HG03432 (cell line): ENCODE data around the gene MACIR.

Experiments
- ATAC-seq: cut with Tn5 transposase; IDR thresholded peaks from one replicate; pipeline ENCODE4 v1.9.1; 2021; ENCODE audit warnings: mild to moderate bottlenecking, moderate library complexity; ENCODE audit not compliant: unreplicated experiment

MACIR gene

DNA sequence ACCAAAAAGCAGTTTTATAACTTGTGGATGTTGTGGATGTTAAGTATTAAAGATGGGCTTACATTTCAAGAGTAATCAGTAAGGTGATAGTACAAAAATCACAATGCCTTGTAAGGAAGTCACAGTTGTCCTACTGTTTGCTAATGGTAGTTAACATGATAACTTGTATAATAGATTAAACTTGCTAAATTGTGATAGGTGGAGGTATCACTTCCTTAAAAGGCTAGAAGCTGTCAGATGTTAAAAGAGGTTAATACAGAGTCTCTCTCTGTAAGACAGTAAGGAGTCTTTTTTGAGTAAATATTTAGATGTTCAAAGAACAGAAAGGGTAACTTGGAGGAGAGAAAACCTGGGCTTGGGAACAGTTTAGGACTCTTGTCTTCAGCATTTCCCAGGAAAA, 14.2 kb upstream of the MACIR start:
- no peak for ATAC-seq

DNA sequence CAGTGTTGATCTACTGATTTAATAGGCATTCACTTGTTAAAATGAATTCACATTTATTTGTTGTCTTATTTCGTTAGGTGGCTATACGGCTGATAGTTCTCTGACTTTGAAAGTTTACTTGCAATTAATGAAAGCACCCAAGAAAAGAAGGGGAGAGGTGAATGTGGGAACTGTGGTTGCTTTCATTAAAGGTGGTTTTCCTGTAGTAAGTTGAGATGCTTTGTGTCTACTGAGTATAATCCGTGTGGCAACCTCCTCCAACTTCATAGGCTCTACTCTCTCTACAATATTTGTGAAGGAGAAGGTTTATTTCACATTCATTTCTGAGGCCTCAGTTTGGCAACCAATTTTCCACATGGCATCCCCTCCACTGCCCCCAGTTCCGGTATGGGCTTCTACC, 12.8 kb upstream of the MACIR start:
- ATAC-seq, result no peak

DNA sequence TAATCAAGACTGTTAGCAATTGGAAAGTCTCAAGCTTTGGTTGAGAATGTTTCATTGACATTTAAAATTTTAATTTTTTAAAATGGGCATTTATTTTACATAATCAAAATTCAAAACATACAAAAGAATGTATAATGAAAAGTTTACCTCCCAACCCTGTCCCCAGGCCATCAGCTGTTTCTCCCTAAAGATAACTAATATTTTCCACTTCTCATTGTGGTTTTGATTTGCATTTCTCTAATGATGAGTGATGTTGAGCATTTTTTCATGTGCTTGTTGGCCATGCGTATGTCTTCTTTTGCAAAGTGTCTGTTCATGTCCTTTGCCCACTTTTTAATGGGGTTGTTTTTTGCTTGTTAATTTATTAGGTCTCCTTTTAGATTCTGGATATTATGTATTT, 11.4 kb upstream of the MACIR start:
- ATAC-seq, result no peak

DNA sequence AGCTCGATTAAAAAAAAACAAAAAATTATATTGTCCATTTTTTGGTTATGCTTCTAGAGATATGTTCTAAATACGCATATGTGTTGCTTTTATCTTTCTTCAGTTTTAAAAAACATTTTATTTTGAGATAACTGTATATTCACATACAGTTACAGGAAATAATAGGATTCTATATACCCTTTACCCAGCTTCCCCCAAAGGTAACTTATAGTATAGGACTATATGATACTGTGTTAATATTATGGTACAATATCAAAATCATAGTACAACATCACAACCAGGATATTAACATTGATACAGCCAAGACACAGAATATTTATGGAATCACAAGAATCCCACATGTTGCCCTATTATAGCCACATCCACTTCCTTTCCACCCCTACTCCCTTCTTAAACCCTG, 9.5 kb upstream of the MACIR start:
- ATAC-seq, result no peak

DNA sequence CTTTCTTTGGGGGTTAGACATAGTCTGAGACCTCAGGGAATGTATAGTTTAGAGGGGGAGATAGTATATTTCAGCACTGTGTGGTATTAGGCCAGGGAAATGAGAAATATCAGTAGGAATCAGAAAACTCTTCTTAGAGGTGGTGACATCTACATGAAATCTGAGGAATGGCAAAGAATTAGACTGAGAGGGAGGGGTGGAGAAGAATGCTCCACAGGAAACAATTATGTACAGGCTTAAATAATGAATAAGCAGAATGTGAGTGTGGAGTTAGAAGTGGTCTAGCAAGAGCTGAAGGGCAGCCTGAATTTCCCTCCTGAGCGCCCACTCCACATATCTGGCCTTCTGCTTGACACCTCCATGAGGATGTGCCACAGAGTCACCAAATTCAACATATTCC, 3.6 kb upstream of the MACIR start:
- ATAC-seq, result no peak

DNA sequence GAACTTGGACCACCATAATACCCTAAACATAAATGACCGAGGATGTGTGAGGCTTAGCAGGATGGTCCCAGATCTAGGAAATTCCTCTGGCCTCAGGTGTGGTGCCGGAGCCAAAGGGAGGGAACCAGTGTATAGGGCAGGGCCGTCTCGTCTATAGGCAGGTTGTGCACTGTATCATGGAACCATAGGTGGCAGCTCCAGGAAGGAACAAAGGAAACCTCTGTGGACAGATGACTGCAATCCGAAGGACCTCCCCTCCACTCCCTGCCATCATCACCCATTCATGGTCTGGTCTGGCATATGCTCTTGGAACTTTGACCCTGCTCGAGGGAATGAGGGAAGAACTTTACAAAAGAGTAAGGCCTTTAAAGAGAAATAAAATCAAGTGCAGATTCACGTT, 2.9 kb upstream of the MACIR start:
- no peak for ATAC-seq

DNA sequence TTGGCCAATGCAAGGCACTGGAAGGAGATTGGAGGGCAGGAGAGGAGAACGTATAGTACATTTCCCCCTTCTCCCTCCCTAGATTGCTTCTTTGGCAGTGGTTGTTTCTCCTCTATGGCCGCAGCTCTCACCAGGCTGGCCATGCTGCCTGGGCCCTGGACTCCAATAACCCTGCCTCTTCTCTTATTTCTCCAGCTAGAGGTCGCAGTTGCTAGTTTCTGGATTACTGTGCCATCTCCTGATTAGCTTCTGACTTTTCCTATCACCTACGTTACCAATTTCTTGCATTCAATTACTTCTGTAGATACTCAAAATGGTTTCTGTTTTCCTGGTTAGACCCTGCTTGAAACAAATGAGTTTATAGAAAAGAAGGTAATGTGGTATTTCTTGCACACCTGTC, 2.4 kb upstream of the MACIR start:
- ATAC-seq, result no peak

DNA sequence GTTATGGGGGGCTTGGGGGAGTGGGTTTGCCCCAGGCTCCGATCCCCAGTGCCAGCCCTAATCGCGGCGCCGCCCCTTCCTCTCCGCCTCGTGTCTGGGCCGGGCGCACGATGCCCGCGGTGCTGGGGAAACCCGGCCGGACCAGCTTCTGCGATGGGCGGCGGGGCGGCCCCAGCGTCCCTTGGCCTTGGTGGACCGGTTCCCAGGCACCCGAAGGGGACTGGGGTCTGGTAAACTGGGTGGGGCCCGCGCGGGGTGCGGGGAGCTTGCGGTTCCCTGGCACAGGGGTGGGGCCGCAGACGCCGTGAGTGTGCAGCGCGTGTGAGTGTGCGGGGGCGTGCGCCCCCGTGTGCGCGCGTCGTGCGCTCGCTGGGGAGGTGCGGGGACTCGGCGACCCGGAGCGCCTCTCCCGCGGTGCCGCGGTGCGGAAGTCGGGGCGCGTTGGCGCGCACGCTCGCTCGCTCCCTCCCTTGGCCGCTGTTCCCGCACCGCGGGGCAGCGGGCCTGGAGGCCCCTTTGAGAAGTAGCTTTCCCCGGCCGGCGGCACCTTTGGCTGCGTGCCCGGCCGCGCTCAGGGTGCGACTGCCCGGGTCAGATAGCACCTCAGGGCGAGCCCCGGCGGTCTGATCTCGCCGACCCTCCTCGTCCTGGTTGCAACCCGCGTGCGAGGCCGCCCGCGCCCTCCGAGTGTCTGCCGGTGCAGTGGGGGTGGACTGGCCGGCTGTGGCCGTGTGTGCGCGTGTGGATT, 568 bp downstream of the MACIR start:
- ATAC-seq, result peak; percentile 47

DNA sequence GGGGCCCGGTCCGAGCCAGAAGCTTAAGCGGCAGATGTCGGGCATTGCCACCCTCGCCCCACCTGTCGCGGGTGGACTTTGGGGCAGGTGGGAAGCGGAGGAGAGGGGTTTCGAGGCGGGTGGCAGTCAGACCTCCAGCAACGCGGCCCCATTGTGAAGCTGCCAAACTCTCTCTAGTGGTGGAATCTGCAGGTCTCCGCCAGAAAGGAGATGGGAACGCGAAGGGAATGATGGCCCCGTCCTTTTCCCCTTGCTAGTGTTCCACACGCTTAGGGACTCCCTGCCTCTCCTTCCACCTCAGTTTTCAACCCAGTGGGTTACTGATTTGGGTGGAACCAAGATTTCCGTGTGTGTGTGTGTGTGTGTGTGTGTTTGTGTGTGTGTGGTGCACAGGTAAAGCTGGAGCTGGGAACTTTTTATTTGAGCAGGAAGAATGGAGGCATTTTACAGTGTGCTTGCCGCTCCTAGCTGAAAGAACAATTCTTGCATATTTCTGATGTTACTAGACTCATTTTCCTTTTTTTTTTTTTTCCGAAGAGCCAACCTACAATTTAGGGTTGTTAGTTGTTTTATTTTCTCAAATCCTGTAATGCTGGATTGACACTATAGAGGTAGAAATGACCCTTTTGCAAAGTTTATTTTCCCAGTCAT, 1.3 kb downstream of the MACIR start:
- ATAC-seq, result no peak

DNA sequence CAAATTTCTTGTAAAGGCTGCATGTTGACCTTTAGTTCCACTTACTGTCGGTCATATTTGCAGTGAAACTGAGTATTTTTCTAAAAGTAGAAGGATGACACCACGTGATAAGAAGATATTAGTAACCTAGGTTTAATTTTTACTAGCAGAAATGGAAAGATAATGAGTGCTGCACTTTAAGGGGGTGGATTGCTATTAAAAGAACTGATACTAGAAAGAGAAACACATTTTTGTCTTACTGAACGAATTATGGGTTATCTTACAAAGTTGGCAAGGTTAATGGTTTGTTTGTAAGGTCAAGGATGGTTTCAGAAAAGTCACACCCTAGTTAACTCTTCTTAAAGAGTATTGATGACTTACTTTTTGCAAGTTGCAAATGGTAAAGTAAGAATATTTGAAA, 2.4 kb downstream of the MACIR start:
- peak; percentile 26 for ATAC-seq

DNA sequence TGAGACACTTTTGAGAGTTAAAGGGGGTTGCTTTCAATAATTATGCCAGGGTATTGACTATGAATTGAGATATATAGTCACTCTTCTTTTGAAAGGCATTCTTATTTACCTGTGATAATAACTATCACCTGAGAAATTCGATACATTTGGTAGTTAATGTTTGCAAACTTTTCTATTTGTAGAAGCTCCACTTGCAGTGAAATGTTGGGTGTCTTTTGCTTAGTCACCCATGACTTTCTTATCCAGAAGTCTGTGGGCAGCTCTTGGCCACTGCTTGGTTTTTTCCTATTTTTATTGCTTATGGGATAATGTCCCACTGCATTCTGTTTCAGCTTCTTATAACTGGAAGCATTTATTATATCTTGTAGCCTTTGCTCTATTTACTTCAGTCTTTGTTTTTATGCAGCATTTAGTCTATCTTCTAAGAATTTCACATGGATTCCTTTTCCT, 3.9 kb downstream of the MACIR start:
- no peak for ATAC-seq

DNA sequence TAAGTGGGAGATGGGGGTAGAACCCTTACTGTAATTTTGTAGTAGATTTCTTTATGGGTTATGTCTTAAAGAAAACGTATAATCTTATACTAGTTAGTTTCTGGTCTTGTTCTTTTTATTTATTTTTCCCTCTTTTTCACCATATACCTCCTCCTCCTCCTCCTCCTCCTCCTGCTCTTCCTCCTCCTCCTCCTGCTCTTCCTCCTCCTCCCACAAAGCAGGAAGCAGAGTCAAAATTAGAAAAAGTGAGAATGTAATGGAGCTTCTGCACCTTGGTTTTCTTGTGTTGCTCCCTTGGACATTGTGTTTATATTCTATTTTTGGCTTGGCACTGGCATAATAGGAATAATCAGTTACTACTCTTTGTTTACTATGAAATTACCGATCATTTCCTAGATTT, 4.5 kb downstream of the MACIR start:
- no peak for ATAC-seq

DNA sequence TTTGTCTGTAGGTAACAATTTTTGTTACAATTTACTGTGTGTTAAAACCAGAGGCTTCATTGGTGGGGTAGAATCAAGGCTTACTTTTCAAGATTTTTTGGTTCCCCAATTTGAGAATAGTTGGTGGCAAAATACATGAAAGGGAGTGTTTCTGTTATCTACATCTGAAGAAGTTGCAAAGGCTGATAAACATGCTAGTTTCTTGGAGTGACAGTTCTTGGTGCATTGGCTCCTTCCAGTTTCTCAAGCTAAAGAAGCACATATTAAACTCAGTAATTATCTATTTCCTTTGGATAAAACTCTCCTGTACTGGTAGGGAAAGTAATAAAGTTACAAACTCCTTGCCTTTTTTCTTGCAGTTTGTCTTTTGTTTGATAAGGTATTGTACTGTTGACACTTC, 5.9 kb downstream of the MACIR start:
- ATAC-seq, result no peak

DNA sequence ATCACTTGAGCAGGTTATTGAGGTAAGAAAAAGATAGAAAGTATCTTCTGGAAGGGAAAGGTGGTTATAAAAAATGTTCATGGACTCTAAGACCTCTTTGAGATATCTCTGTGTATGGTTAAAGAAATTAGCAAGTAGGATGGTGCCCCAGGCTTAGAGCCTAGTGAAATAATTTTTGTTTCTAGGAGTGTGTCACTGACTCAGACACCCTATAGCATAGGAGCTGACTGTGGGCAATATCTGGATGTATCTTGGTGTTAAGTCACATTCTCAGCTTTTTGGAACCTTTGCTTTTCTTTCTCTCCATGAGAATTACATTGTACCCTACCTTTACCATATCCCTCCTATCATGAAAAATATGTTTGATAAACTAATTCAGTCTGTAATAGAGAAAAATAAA, 12.0 kb downstream of the MACIR start:
- ATAC-seq, result no peak

DNA sequence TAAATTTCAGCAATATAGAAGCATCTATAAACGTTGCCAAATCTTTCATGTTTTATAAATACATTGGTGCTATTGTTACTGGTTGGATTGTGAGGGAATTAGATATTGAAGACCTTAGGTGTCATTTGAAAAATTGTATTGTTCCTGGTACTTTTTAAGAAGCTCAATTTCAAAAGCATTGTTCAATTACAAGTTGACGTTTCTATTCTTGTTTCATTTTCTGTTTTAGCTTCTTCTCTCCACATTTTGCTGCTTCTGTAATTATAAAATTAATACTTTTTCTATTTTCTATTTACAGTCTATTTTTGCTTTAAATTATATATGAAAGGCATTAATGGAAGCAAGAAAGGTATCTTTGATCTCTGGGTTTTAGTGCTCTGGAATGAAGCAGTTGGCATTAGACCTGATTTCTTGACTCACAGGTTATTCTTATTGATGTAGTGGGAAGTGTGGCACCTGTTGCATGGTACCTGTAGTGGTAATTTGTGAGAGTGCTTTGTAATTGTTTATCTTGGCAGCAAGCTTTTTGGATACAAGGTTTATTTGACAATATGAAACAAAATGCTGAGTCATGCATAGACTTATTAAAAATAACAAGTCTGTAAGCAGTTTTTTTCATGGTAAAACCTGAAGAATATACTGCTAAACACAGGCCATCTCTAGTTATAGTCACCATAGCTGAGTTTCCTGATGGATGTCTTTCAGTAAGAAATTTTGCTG, 13.2 kb downstream of the MACIR start:
- no peak for ATAC-seq

DNA sequence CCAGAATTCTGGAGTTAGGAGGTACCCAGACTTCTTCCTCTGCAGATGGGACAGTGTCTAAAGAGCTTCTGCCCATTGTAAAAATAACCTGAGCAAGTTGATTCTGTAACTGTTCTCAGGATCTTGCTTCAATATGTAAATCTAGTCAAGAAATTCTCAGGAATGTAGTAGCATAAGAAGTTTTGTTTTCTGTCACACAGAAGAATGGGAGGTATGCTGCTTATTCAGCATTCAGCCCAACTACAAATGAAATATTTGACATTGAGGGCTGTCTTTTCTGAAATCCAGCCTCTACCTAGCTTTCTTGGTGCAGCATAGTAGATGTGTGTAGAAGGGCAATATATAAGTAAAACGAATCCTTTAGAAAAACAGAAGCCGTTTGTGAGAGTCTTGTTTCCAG, 13.8 kb downstream of the MACIR start:
- ATAC-seq, result no peak

DNA sequence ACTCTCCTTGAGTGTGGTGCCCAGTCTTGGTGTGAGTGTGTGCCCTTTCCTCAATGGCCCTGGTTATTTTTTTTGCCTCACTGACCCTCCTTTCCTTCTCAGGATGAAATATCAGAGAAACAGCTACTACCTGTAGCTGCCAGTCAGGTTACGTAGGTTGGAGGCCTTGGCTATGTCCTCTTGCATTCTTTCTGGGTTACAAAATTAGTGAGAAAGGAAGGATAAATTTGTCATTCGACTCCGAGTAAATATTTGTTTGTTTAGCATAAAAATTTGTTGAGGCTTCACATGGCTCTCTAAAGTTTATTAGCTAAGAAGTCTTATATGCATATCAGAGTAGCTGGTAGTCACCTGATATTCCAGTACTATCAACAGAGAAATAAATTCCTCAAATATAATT, 15.4 kb downstream of the MACIR start:
- ATAC-seq, result no peak

DNA sequence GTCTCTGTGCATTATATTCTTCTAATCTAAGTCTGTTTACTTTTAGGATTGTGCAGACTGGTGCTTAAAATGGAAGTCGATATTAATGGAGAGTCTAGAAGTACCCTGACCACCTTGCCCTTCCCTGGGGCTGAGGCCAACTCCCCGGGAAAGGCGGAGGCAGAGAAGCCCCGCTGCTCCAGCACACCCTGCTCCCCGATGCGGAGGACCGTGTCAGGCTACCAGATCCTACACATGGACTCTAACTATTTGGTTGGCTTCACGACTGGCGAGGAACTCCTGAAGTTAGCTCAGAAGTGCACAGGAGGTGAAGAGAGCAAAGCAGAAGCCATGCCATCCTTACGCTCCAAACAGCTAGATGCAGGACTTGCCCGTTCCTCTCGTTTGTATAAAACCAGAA, 17.3 kb downstream of the MACIR start:
- no peak for ATAC-seq

DNA sequence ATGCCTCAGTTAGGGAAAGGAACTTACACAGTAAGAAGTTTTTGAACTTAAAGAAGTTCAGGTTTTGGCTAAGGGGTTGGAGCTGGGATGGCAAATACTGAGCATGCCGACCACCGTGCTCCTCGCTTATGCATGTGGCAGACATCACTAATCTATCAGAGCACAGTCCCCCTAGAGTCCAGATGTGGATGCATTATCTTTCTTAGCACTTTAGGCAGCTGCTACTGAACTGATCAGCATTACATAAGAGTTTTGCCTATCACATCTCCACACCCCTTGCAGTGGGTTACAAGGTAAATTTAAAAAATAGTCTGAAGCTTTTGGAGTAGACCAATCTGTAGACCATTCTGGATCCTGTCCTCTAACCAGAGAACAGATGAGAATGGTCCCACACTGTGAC, 22.4 kb downstream of the MACIR start:
- no peak for ATAC-seq

DNA sequence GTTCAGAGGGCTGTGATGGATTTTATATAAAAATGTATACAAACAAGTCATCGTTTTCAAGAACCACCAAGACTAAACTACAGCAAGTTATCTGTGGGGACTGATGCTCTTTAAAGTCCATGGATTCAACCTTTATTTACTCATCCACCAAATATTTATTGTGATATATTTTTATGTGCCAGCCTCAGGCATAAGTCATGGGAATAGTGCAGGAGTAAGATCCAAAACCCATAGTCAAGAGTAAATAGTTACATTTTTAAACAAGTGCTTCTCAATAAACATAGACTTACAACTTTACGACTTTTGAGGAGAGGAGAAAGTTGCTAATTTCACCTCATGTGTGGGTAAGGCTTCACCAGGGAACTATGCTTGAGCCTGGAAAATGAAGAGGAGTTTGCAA, 24.6 kb downstream of the MACIR start:
- no peak for ATAC-seq

DNA sequence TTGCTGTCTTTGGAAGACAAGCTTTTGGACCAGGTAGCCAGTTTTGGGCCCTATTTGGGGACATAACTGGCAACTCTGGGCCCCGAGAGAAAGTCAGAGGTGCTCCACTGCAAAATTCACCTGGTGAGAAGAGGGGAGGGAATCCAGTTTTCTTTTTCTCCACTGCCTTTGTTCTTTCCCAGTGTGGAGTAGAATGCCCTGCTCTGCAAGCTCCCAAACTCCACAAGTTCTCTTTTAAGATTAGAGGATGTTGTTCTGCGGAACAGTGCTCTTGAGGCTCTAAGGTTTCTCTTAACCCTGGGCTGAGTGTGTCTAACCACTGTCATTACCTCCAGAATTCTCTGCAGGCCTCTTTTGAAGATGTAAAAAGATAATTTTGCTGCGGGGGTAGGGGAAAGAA, 25.3 kb downstream of the MACIR start:
- ATAC-seq, result no peak

DNA sequence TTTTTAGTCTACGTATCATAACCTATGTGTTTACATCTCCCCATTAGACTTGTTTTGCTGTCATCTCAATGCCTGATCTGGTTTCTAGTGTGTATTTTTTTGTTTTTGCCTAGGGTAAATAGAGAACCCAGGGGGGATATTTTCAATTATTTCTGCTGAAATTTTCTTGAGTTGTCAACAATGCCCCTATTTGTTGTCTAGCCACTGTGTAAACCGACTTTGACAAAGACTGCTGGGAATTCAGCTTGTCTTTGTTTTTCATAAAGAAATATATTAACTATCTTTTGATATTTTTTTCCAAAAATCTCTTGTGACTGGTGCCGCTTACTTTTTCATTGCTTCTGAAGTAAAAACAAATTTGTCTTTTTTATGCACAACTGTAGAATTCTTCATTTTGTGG, 28.1 kb downstream of the MACIR start:
- ATAC-seq, result no peak
